ENCODE results near the gene BHLHE40.

BHLHE40 gene

DNA sequence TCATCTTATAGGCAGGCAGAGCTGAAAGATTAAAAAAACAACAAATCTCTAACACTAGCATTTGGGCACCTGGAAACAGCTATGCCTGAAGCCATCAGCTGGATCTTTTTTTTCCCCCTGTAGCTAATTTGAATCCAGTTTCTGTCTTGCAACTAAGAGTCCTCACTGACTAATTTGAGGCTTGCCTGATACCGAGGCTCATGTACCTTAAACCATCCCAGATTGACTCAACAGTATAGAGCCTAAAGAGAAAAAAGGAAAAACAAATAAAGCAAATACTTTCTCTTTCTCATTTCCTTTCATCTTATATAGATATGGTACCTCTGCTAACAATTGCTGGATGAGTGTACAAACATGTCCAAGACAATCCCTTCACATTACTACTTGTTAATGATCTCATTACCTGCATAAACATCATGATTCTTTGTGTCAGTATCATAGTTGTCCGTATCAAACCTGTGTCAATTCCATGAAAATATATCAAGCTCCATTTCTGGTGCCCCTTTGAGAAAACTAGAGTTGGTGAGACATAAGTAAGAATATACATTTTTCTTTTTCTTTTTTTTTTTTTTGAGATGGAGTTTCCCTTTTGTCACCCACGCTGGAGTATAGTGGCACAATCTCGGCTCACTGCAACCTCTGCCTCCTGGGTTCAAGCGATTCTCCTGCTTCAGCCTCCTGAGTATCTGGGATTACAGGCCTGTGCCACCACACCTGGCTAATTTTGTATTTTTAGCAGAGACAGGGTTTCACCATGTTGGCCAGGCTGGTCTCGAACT lies 43.1 kb downstream of the BHLHE40 start:
- no peak for DNase-seq

DNA sequence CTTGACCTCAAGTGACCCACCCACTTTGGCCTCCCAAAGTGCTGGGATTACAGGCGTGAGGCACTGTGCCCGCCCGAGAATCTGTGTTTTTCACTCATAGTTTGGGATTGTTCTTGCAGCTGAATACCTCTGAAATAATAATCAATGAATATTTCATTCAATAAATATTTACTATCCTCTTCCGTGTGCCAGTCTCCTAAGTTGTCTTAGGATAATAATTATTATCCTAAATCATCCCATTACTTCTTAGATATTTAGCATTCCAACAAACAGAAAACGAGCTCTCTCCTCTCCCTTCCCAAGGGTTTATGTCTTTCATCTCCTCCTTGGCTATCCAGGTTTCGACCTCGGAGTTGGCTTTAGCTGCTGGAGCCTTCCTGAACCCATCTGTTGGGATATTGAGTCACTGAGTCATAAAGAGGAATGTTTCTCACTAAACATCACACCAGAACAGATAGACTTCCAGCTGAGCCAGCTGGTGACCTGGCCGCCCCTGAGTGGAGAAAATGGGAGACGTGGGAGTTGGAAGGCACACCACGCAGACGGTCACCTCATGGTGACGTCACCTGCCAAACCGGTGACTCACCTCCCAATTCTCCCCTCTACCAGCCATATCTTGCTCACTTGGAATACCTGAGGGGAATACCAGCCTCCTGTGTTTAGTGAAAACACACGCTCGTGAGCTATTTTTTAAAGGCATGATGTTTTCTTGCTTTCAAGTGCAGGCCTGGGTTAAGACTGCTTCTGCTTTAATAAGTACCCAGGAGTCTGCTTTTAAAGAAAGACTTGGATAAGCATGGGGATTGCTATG lies 43.9 kb downstream of the BHLHE40 start:
- no peak for DNase-seq

DNA sequence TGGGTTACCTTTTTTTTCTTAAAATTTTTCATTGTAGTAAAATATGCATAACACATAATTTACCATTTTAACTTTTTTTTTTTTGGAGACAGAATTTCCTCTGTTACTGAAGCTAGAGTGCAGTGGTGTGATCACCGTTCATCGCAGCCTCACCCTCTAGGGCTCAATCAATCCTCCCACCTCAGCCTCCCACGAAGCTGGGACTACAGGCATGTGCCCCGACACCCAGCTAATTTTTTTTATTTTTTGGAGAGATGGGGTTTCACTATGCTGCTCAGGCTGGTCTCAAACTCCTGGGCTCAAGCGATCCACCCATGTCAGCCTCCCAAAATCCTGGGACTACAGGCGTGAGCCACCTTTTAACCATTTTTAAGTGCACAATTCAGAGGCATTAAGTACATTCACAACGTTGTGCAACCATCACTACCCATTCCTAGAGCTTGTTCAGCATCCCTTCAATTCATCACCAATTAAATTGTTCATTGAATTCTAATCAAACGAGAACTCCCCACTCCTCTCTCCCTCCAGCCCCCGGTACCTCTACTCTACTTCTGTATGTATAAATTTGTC lies 44.6 kb downstream of the BHLHE40 start:
- no peak for DNase-seq

- no peak for DNase-seq
These were observed 46.8 kb downstream of the BHLHE40 start for GRCh38 chr3:5026046-5026362.

- DNase-seq = no peak
These were observed 50.5 kb downstream of the BHLHE40 start for GRCh38 chr3:5029715-5030114.

DNA sequence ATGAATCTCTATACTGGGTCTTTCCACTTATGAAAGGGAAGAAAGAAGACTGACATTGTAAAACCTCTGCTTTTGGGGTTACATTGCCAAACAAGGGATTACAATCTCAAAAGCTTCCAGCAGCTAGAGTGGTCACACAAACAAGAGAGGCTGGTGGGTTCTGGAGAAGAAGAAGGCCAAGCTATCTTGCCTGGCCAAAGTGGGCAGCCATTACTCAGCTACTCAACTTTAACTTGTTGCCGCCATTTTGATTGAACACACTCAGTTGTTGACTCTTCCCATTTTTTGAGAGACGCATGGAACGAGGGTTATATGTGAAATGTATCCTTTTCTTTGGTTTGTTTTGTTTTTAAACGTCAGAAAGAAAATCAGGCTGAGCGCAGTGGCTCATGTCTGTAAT lies 50.9 kb downstream of the BHLHE40 start:
- no peak for DNase-seq

DNA sequence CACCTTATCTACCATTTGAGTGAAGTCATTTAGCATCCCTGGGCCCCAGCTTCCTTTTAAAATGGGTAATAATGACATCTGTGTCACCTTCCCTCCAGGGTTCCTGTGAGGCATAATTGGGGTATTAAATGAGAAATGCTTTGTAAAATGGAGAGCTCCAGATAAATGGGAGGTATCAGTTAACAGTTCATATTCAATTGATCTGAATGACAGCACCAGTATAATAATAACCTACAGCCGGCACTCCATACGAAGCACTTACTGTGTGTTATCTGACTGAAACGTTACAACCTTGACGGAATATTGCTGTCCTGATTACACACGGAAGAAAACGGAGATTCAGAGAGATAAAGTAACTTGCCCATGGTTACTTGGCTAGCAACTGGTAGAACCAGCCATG lies 53.6 kb downstream of the BHLHE40 start:
- DNase-seq = no peak
